Activated CD8-positive, alpha-beta T cell treated with anti-CD3 and anti-CD28 coated beads for 36 hours (primary cell): ENCODE measurements around the gene CCL13. TPM values are rescaled to one million over a fixed set of nuclear protein-coding genes. Genes with fewer than 3 reads are reported as not detected.
"Not testable (repeated sequence)": the region's sequence is repeated elsewhere in the genome, so short reads cannot be mapped to it uniquely, and the experiment has no call there.

Experiments used
- ATAC-seq: fragments of 200-7000 bp; cut with Tn5 transposase; one replicate; pipeline ENCODE4 v1.10.0; 2021; ENCODE audit warnings: mild to moderate bottlenecking, moderate library complexity
- CTCF ChIA-PET: fragments of 350-600 bp; sonication (Branson Sonifier 250); formaldehyde crosslinking; loops from one replicate; lab custom pipeline; 2021; ENCODE audit warnings: antibody characterized with exemption; lab: Charles Lee
- POLR2A ChIA-PET: fragments of 350-600 bp; sonication (Branson Sonifier 250); formaldehyde crosslinking; loops from one replicate; lab custom pipeline; 2021; ENCODE audit warnings: antibody characterized with exemption; lab: Charles Lee
- DNase-seq: peaks from one replicate; pipeline ENCODE4 v3.0.0-alpha.2; 2020
- H3K27ac Mint-ChIP-seq: one replicate; pipeline ENCODE4 v1.8.0; 2021; ENCODE audit warnings: mild to moderate bottlenecking, mixed read lengths
- H3K27me3 Mint-ChIP-seq: one replicate; pipeline ENCODE4 v1.8.0; 2021; ENCODE audit warnings: mixed read lengths
- H3K36me3 Mint-ChIP-seq: one replicate; pipeline ENCODE4 v1.8.0; 2021; ENCODE audit warnings: low read depth, mixed read lengths
- H3K4me1 Mint-ChIP-seq: one replicate; pipeline ENCODE4 v1.8.0; 2021; ENCODE audit warnings: low read depth, mixed read lengths
- H3K4me3 Mint-ChIP-seq: one replicate; pipeline ENCODE4 v1.8.0; 2021; ENCODE audit warnings: mild to moderate bottlenecking, moderate library complexity, mixed read lengths
- H3K9me3 Mint-ChIP-seq: one replicate; pipeline ENCODE4 v1.8.0; 2021; ENCODE audit warnings: mixed read lengths
- CTCF ChIP-seq: fragments of 200-600 bp; IDR thresholded peaks from one replicate; pipeline ENCODE4 v1.8.0; 2022; ENCODE audit warnings: antibody characterized with exemption, mild to moderate bottlenecking
- intact Hi-C: fragments of 100-400 bp; cut with micrococcal nuclease; formaldehyde crosslinking; loops from one replicate; pipeline ENCODE4 v1.10.0; 2022
- total RNA-seq, 2 experiments: library from RNA; stranded (reverse); gene quantifications; one replicate each; pipeline ENCODE4 v1.2.3, GENCODE V29; 2021

The CCL13 gene
- total RNA-seq, 2 experiments from 2014 or later: not detected

- CTCF ChIA-PET: no interaction called here
- Mint-ChIP-seq H3K27me3 (peaks cover 18% of the 10 kb centered on the region), H3K4me1 (no peaks in the 10 kb centered on the region), H3K4me3 (no peak overlapping the region), H3K36me3 (no peaks in the 10 kb centered on the region), H3K9me3 (no peaks in the 10 kb centered on the region), H3K27ac (no peak overlapping the region)
- POLR2A ChIA-PET: no interaction called here
- ATAC-seq: no peak
- no peak for TF ChIP-seq CTCF
- intact Hi-C loops: no loop called here
- no peak for DNase-seq
Observed at GRCh38 chr17:34313164-34313563, 43.1 kb upstream of the CCL13 start.

GRCh38 chr17:34314279-34314678 lies 42.0 kb upstream of the CCL13 start:
- CTCF ChIA-PET: no interaction called here
- intact Hi-C loops: no loop called here
- POLR2A ChIA-PET: no interaction called here
- Mint-ChIP-seq H3K4me1 (no peaks in the 10 kb centered on the region), H3K27ac (no peak overlapping the region), H3K27me3 (peaks cover 18% of the 10 kb centered on the region), H3K36me3 (no peaks in the 10 kb centered on the region), H3K4me3 (no peak overlapping the region), H3K9me3 (no peaks in the 10 kb centered on the region)
- ATAC-seq (no peak), DNase-seq (no peak)
- no peak for TF ChIP-seq CTCF

- Mint-ChIP-seq H3K36me3 (no peaks in the 10 kb centered on the region), H3K4me3 (no peak overlapping the region), H3K27me3 (peaks cover 7% of the 10 kb centered on the region), H3K4me1 (no peaks in the 10 kb centered on the region), H3K27ac (no peak overlapping the region), H3K9me3 (no peaks in the 10 kb centered on the region)
- ChIA-PET POLR2A (no interaction called here), CTCF (interaction anchor here (2.0 kb wide), 1 partner anchor 43 kb away, joined by 7 read pairs; no protein-coding TSS in a partner anchor)
- intact Hi-C loops: no loop called here
- TF ChIP-seq CTCF: no peak
- ATAC-seq (peak; percentile 45), DNase-seq (peak; percentile 29)
Observed at GRCh38 chr17:34318474-34318873, 37.8 kb upstream of the CCL13 start.

GRCh38 chr17:34319039-34319483 lies 37.2 kb upstream of the CCL13 start, which contains the start of gene CCL8:
TSS of gene CCL8 (plus strand) at chr17:34319435. CDS start at chr17:34319502, 67 bp downstream.
- CTCF ChIA-PET: interaction anchor here (2.0 kb wide), 1 partner anchor 42 kb away, joined by 7 read pairs; no protein-coding TSS in a partner anchor
- Mint-ChIP-seq H3K9me3 (peaks cover 3% of the 10 kb centered on the region), H3K4me3 (no peak within 1 kb of the TSS)

GRCh38 chr17:34321964-34322363 lies 34.3 kb upstream of the CCL13 start:
- Mint-ChIP-seq H3K36me3 (no peaks in the 10 kb centered on the region), H3K27me3 (peaks cover 2% of the 10 kb centered on the region), H3K4me1 (no peaks in the 10 kb centered on the region), H3K4me3 (no peak overlapping the region), H3K9me3 (peaks cover 8% of the 10 kb centered on the region), H3K27ac (no peak overlapping the region)
- ATAC-seq (no peak), DNase-seq (no peak)
- CTCF ChIA-PET: interaction anchor here (1.1 to 3.5 kb wide), 3 partner anchors 20 to 121 kb away, joined by 3 to 14 read pairs (median 10); no protein-coding TSS in a partner anchor
- no peak for TF ChIP-seq CTCF
- POLR2A ChIA-PET: no interaction called here
- intact Hi-C loops: no loop called here

More at GRCh38 chr17:34319039-34319483, 37.2 kb upstream of the CCL13 start, which contains the start of gene CCL8:
- POLR2A ChIA-PET: no interaction called here
- Mint-ChIP-seq H3K27me3 (peaks cover 7% of the 10 kb centered on the region), H3K27ac (no peak within 1 kb of the TSS), H3K4me1 (no peaks in the 10 kb centered on the region), H3K36me3 (no peaks in the 10 kb centered on the region)
- DNase-seq (no peak), ATAC-seq (no peak)
- intact Hi-C loops: no loop called here
- no peak for TF ChIP-seq CTCF

GRCh38 chr17:34327580-34327979 lies 28.7 kb upstream of the CCL13 start:
- H3K27me3 Mint-ChIP-seq, H3K4me1 Mint-ChIP-seq, H3K27ac Mint-ChIP-seq, DNase-seq, POLR2A ChIA-PET, H3K9me3 Mint-ChIP-seq, ATAC-seq, H3K36me3 Mint-ChIP-seq, H3K4me3 Mint-ChIP-seq, intact Hi-C loops: not testable (repeated sequence)
- CTCF ChIA-PET: interaction anchor here (1.9 kb wide), 1 partner anchor 33 kb away, joined by 10 read pairs; no protein-coding TSS in a partner anchor
